ENCODE data around the gene SPEM2.

Gene SPEM2

GRCh38 chr17:7440834-7441195, 15.4 kb downstream of the SPEM2 start:
- Histone ChIP-seq H3K36me3 (ENCODE audit: control insufficient read depth, insufficient read depth, low read length) (no peaks in the 10 kb centered on the region), H3K9me3 (ENCODE audit: control insufficient read depth, low read length) (no peaks in the 10 kb centered on the region), H3K4me3 (ENCODE audit: insufficient read depth, low read depth, low read length, poor library complexity, severe bottlenecking) (no peak overlapping the region), H3K27ac (ENCODE audit: insufficient read depth, low read length, poor library complexity, severe bottlenecking) (no peak overlapping the region), H3K27me3 (replicated peaks; ENCODE audit: control insufficient read depth, insufficient read depth, low read length, poor library complexity, severe bottlenecking) (peaks cover 39% of the 10 kb centered on the region), H3K4me1 (ENCODE audit: control insufficient read depth, insufficient read depth, low read length, poor library complexity, severe bottlenecking) (peaks cover 55% of the 10 kb centered on the region)
- no peak for DNase-seq

GRCh38 chr17:7441266-7441665, 15.8 kb downstream of the SPEM2 start:
- H3K4me1 ChIP-seq (ENCODE audit: control insufficient read depth, insufficient read depth, low read length, poor library complexity, severe bottlenecking), result peaks cover 55% of the 10 kb centered on the region
- H3K9me3 ChIP-seq (ENCODE audit: control insufficient read depth, low read length), result no peaks in the 10 kb centered on the region
- peaks cover 44% of the 10 kb centered on the region for H3K27me3 ChIP-seq (replicated peaks; ENCODE audit: control insufficient read depth, insufficient read depth, low read length, poor library complexity, severe bottlenecking)
- no peak overlapping the region for H3K27ac ChIP-seq (ENCODE audit: insufficient read depth, low read length, poor library complexity, severe bottlenecking)
- no peak for DNase-seq
- H3K36me3 ChIP-seq (ENCODE audit: control insufficient read depth, insufficient read depth, low read length), result no peaks in the 10 kb centered on the region
- no peak overlapping the region for H3K4me3 ChIP-seq (ENCODE audit: insufficient read depth, low read depth, low read length, poor library complexity, severe bottlenecking)

GRCh38 chr17:7442142-7442541, 16.7 kb downstream of the SPEM2 start:
- H3K36me3 ChIP-seq (ENCODE audit: control insufficient read depth, insufficient read depth, low read length), result no peaks in the 10 kb centered on the region
- no peak overlapping the region for H3K4me3 ChIP-seq (ENCODE audit: insufficient read depth, low read depth, low read length, poor library complexity, severe bottlenecking)
- H3K27me3 ChIP-seq (replicated peaks; ENCODE audit: control insufficient read depth, insufficient read depth, low read length, poor library complexity, severe bottlenecking), result peaks cover 53% of the 10 kb centered on the region
- no peak for DNase-seq
- no peaks in the 10 kb centered on the region for H3K9me3 ChIP-seq (ENCODE audit: control insufficient read depth, low read length)
- H3K4me1 ChIP-seq (ENCODE audit: control insufficient read depth, insufficient read depth, low read length, poor library complexity, severe bottlenecking), result peaks cover 54% of the 10 kb centered on the region
- no peak overlapping the region for H3K27ac ChIP-seq (ENCODE audit: insufficient read depth, low read length, poor library complexity, severe bottlenecking)

GRCh38 chr17:7443499-7444485, 18.4 kb downstream of the SPEM2 start:
- Histone ChIP-seq H3K4me3 (ENCODE audit: insufficient read depth, low read depth, low read length, poor library complexity, severe bottlenecking) (no peak overlapping the region), H3K4me1 (ENCODE audit: control insufficient read depth, insufficient read depth, low read length, poor library complexity, severe bottlenecking) (peaks cover 37% of the 10 kb centered on the region), H3K36me3 (ENCODE audit: control insufficient read depth, insufficient read depth, low read length) (no peaks in the 10 kb centered on the region), H3K27me3 (replicated peaks; ENCODE audit: control insufficient read depth, insufficient read depth, low read length, poor library complexity, severe bottlenecking) (peaks cover 51% of the 10 kb centered on the region), H3K27ac (ENCODE audit: insufficient read depth, low read length, poor library complexity, severe bottlenecking) (no peak overlapping the region), H3K9me3 (ENCODE audit: control insufficient read depth, low read length) (no peaks in the 10 kb centered on the region)
- DNase-seq, result no peak

GRCh38 chr17:7444682-7445618, 19.5 kb downstream of the SPEM2 start, which contains the start of gene CHRNB1:
CHRNB1 (plus strand) TSS chr17:7445061; CDS start chr17:7445128, 67 bp downstream.
- Histone ChIP-seq H3K27me3 (replicated peaks; ENCODE audit: control insufficient read depth, insufficient read depth, low read length, poor library complexity, severe bottlenecking) (peaks cover 39% of the 10 kb centered on the region), H3K4me3 (ENCODE audit: insufficient read depth, low read depth, low read length, poor library complexity, severe bottlenecking) (peak within 1 kb of the TSS; percentile 32)
- DNase-seq, result no peak

GRCh38 chr17:7445619-7445968, 20.2 kb downstream of the SPEM2 start:
- no peaks in the 10 kb centered on the region for H3K9me3 ChIP-seq (ENCODE audit: control insufficient read depth, low read length)
- H3K4me1 ChIP-seq (ENCODE audit: control insufficient read depth, insufficient read depth, low read length, poor library complexity, severe bottlenecking), result peaks cover 23% of the 10 kb centered on the region
- no peaks in the 10 kb centered on the region for H3K36me3 ChIP-seq (ENCODE audit: control insufficient read depth, insufficient read depth, low read length)
- peaks cover 33% of the 10 kb centered on the region for H3K27me3 ChIP-seq (replicated peaks; ENCODE audit: control insufficient read depth, insufficient read depth, low read length, poor library complexity, severe bottlenecking)
- no peak overlapping the region for H3K27ac ChIP-seq (ENCODE audit: insufficient read depth, low read length, poor library complexity, severe bottlenecking)
- peak overlapping the region; percentile 32 for H3K4me3 ChIP-seq (ENCODE audit: insufficient read depth, low read depth, low read length, poor library complexity, severe bottlenecking)
- no peak for DNase-seq

More at GRCh38 chr17:7444682-7445618, 19.5 kb downstream of the SPEM2 start, which contains the start of gene CHRNB1:
- Histone ChIP-seq H3K27ac (ENCODE audit: insufficient read depth, low read length, poor library complexity, severe bottlenecking) (no peak within 1 kb of the TSS), H3K9me3 (ENCODE audit: control insufficient read depth, low read length) (no peaks in the 10 kb centered on the region), H3K4me1 (ENCODE audit: control insufficient read depth, insufficient read depth, low read length, poor library complexity, severe bottlenecking) (peaks cover 29% of the 10 kb centered on the region), H3K36me3 (ENCODE audit: control insufficient read depth, insufficient read depth, low read length) (no peaks in the 10 kb centered on the region)

- no peak overlapping the region for H3K4me3 ChIP-seq (ENCODE audit: insufficient read depth, low read depth, low read length, poor library complexity, severe bottlenecking)
- H3K27ac ChIP-seq (ENCODE audit: insufficient read depth, low read length, poor library complexity, severe bottlenecking), result no peak overlapping the region
- H3K4me1 ChIP-seq (ENCODE audit: control insufficient read depth, insufficient read depth, low read length, poor library complexity, severe bottlenecking), result peaks cover 18% of the 10 kb centered on the region
- H3K27me3 ChIP-seq (replicated peaks; ENCODE audit: control insufficient read depth, insufficient read depth, low read length, poor library complexity, severe bottlenecking), result peaks cover 25% of the 10 kb centered on the region
- H3K36me3 ChIP-seq (ENCODE audit: control insufficient read depth, insufficient read depth, low read length), result no peaks in the 10 kb centered on the region
- no peaks in the 10 kb centered on the region for H3K9me3 ChIP-seq (ENCODE audit: control insufficient read depth, low read length)
- no peak for DNase-seq
Observed at GRCh38 chr17:7448461-7448860, 23.0 kb downstream of the SPEM2 start.

- H3K27ac ChIP-seq (ENCODE audit: insufficient read depth, low read length, poor library complexity, severe bottlenecking), result no peak overlapping the region
- no peaks in the 10 kb centered on the region for H3K9me3 ChIP-seq (ENCODE audit: control insufficient read depth, low read length)
- H3K27me3 ChIP-seq (replicated peaks; ENCODE audit: control insufficient read depth, insufficient read depth, low read length, poor library complexity, severe bottlenecking), result no peaks in the 10 kb centered on the region
- H3K36me3 ChIP-seq (ENCODE audit: control insufficient read depth, insufficient read depth, low read length), result peaks cover 16% of the 10 kb centered on the region
- peaks cover 10% of the 10 kb centered on the region for H3K4me1 ChIP-seq (ENCODE audit: control insufficient read depth, insufficient read depth, low read length, poor library complexity, severe bottlenecking)
- no peak overlapping the region for H3K4me3 ChIP-seq (ENCODE audit: insufficient read depth, low read depth, low read length, poor library complexity, severe bottlenecking)
- DNase-seq, result no peak
Observed at GRCh38 chr17:7459961-7460545, 34.6 kb downstream of the SPEM2 start.

GRCh38 chr17:7460850-7461660, 35.6 kb downstream of the SPEM2 start:
- H3K27me3 ChIP-seq (replicated peaks; ENCODE audit: control insufficient read depth, insufficient read depth, low read length, poor library complexity, severe bottlenecking), result no peaks in the 10 kb centered on the region
- peaks cover 7% of the 10 kb centered on the region for H3K4me1 ChIP-seq (ENCODE audit: control insufficient read depth, insufficient read depth, low read length, poor library complexity, severe bottlenecking)
- H3K9me3 ChIP-seq (ENCODE audit: control insufficient read depth, low read length), result no peaks in the 10 kb centered on the region
- no peak overlapping the region for H3K27ac ChIP-seq (ENCODE audit: insufficient read depth, low read length, poor library complexity, severe bottlenecking)
- peaks cover 25% of the 10 kb centered on the region for H3K36me3 ChIP-seq (ENCODE audit: control insufficient read depth, insufficient read depth, low read length)
- H3K4me3 ChIP-seq (ENCODE audit: insufficient read depth, low read depth, low read length, poor library complexity, severe bottlenecking), result no peak overlapping the region
- no peak for DNase-seq

Data from effector memory CD4-positive, alpha-beta T cell (primary cell).